GM21390 (cell line): ENCODE results near the gene UTF1.
"Not testable (repeated sequence)": the region's sequence is repeated elsewhere in the genome, so short reads cannot be mapped to it uniquely, and the experiment has no call there.

Experiments
- ATAC-seq: cut with Tn5 transposase; IDR thresholded peaks from one replicate; pipeline ENCODE4 v1.9.1; 2021; ENCODE audit not compliant: unreplicated experiment

Gene UTF1

DNA sequence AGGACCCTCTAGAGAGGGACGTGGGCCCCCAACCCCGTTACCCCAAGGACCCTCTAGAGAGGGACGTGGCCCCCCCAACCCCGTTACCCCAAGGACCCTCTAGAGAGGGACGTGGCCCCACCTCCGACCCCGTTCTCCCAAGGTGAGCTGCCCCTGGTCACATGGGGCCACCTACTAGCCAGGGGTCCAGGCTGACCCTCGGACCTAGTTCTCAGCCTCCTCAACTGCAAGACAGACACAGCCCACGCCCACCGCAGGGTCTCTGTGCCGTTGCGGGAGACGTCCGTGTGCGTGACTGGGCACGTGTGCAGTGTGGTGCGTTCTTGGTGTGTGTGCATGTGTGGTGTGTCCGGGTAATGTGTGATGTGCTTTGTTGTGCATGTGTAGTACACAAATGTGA is 21.6 kb upstream of the UTF1 start:
- ATAC-seq = no peak

DNA sequence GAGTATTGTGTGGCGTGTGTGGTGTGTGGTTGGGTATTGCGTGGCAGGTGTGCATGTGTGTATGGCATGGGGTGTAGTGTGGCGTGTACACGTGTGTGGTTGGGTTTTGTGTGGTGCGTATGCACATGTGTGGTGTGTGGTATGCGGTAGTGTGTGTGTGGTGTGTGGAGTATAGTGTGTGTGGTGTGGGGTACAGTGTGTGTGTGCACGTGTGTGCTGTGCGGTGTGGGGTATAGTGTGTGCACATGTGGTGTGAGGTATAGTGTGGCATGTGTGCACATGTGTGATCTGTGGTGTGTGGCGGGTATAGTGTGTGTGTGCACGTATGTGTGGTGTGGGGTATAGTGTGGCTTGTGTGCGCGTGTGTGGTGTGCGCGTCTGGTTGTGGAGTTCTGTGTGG is 20.9 kb upstream of the UTF1 start:
- no peak for ATAC-seq

DNA sequence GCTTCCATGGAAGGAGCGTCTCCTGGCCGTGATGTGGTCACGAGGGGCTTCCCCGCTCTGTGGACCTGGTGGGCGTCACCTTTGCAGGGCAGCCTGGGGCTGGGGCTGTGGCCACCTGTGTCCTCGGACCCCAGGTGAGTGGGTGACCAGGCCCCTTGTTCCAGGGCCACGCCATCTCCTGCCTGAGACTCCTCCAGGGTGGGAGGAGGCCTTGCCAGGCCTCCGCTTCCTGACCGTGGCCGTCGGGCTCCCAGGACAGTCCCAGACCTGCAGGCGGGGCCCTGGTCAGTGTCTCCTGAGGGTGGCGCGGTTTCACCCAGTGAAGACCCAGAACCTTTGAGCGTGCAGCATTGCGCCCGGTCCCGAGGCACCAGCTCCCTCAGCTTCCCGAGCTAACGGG is 20.4 kb upstream of the UTF1 start:
- ATAC-seq = no peak

DNA sequence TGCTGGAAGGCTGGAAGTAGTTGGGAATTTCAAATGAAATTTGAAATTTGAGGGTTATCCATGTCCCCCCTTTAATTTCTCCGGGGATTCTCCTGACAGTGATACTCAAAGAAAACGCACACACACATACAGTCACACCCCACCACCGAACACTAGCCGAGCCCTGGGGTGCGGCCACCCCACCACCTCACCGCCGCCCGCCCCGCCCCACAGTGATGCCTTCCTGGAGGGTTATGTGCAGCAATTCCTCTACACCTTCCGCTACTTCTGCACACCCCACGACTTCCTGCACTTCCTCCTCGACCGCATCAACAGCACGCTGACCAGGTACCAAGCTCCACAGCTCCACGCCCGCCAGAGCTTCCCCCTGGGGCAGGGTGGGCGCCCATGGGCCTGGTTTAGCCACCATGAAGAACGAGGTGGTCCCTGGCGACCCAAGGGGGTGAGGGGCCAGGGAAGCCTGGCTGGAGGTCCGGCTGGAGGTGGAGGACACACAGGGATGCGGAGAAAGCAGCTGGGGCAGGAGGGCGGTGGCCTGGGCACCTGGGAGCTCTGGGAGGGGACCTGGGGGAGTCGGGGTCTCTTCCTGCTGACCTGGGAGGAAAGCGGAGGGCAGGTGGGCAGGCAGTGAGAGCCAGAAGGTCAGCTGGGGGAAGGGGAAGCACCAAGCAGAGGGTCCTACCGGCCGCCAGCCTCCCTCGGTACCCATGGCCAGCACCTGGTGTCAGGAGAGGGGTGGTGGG is 19.4 kb upstream of the UTF1 start:
- no peak for ATAC-seq

DNA sequence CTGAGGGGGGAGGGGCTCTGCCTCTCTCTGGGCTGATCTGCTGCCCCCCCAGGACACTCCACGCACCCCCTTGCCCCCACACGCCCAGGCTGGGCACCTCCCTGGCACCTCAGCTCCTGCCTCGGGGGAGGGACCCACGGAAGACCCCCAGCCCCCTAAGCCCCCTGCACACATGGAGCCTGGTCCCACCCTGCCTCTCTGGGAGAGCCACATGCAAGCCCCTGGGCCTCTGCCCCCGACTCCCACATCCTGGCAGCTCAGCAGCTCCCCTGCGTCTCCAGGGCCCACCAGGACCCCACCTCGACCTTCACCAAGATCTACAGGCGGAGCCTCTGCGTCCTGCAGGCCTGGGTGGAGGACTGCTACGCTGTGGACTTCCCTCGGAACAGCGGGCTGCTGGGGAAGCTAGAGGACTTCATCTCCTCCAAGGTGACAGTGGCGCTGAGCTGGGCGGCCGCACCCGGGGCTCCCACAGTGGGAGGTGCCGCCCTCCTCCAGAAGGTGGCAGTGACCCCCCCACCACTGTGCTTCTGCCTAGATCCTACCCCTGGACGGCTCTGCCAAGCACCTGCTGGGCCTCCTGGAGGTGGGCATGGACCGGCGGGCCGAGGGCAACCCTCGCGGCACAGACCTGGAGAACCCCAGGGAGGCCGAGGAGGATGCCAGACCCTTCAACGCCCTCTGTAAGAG is 18.7 kb upstream of the UTF1 start:
- no peak for ATAC-seq

DNA sequence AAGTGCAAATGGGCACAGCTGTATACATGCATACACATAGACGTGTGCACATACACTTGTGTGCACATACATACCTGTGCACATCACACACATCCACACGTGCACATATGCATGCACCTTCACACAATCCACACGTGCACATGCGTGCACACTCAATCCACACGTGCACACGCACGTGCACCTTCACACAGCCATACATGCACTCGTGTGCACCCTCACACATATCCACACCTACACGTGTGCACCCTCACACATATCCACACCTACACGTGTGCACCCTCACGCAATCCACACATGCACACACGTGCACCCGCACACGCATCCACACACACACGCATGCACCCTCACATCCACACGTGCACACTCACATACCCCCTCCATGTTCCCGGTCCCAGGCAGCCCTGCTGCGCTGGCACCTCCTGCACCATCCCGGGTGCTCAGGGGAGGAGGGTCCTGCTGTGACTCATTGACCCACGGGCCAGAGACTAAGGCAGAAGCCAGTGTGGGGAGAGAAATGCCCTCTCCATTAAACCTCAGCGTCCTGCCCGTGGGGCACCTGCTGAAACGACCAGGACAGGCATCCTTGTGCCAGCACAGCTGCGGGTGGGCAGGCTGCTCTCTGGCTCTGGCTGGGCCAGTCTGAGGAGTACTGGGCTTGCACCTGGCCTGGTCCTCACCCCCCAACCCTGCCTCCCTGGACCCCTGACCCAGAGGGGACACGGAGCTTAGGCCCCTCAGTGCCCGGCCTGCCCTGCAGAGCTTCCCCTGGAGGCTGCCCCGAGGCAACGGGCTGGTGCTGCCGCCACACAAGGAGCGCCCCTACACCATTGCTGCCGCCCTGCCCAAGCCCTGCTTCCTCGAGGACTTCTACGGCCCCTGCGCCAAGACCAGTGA is 17.8 kb upstream of the UTF1 start:
- ATAC-seq = no peak

DNA sequence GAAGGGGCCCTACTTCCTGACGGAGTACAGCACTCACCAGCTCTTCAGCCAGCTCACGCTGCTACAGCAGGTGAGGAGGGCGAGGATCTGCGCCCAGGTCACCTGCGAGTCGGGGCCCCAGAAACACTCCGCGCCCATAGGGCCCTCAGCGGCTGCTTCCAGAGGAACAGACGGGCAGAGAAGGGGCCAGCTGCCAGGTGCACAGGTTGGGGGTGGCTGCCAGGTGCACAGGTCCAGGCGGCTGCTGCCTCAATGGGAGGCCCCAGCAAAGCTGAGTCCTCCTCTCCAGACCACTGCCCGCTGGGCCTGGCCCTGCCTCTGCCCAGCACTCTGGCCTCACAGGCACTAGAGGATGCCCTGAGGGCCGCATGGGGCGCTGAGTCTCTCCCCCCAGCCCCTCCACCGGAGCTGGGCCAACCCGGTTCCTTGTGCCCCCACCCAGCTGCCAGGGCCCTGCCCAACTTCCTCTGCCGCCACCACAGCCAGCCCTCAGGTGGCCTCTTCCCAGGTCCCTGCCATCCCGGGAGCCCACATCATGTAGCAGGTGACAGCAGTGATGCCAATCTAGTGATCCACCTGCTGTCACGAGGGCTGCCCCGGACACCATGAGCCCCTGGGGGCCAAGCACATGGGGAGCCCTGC is 17.0 kb upstream of the UTF1 start:
- no peak for ATAC-seq

DNA sequence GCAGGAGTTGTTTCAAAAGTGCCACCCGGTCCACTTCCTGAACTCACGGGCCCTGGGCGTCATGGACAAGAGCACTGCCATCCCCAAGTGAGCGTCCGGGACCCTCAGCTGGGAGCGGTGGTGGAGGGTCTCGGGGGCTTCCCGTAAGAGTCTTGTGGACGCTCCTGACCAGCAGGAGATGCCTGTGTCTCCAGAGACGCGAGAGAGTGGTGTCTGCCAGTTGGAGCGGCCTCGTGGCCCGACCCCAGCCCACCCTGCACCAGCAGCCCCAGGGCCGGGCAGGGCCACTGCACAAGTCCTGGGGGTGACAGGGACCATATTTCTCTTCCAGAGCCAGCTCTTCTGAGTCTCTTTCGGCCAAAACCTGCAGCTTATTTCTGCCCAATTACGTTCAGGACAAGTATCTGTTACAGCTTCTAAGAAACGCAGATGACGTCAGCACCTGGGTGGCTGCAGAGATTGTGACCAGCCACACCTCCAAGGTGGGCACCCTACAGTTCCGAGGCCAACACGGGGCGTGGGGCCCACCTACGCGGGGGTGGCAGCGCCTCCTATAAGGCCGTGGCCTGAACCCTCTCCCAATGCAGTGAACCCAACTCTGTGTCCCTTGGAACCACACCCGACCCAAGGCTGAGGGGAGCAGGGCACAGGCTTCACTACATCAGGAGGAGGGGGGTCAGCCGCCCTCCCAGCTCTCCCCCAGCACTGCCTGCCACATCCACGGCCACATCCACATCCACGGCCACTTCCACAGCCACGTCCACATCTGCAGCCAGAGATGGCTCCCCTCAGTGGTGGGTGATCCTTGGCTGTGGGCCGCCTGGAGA is 16.2 kb upstream of the UTF1 start:
- ATAC-seq = no peak

DNA sequence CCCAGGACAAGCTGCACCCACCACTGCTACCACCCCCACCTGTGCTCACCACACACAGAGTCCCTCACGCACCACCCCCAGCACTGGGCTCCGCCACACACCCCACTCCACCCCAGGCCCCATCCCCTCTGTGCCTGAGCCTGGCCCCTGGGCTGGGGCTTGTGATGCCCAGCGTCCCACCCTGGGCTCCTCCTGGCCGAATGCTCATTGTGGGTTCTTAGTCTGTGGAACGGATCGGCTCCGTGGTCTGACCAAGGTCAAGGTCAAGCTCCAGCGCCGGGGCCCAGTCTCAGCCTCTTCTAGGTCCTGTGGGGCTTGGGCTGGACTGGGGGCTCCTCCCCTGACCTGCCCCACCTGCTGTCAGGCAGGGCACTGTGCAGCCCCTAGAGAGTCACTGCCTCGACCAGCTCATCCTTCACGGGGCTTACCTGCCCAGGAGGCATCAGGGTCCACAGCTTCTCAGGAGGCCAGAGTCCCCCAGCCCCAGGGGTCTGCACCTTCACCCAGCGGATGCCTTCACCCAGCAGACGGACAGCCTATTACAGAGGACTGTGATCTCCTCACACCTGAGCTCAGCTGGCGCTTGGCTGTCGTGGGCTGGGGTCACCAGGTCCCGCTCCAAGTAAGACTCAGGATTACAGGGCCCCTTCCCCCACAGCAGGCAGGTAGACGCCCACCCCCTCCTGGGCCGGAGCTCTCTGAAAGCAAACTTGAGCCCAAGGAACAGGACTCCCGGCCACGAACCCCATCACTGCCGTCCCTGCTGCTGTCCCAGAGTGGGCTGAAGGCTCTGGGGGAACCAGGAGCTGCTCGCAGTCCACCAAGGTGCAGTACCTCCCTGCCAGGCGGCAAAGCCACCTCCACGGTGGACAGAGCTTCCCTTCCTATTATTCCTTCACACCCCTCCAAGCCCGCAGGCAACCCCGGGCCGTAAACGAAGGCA is 15.3 kb upstream of the UTF1 start:
- ATAC-seq = no peak

DNA sequence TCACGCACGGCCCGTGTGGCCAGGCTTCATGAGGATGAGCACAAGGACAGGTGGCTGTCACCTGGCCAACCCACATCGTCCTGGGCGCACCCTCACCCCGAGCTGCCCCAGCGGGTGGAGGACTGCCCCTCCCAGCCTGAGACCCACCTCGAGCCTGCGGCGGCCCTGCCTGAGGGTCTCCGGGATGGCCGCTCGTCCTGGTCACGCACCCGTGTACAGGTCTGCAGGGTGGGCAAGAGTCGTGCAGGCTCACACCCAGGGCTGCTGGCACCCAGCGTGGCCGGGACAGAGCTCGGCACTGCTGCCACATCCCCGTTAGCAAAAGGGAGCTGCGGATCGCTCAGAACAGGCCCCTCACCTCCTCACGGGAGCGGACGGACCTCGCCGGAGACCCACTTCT is 14.4 kb upstream of the UTF1 start:
- no peak for ATAC-seq

DNA sequence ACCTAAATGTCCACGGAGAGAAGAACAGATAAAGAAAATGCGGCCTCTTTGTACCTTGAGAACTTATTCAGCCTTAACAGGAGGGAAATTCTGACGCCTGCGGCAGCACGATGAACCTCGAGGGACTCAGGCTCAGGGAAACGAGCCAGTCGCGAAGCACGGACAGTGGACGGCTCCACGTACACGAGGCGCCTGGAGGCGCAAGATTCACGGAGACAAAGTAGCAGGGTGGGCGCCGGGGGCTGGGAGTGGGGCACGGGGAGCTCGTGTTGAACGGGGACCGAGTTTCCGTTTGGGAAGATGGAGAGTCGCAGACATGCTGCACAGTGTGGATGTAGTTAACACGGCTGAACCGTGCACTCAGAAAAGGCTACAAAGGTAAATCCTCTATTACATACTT is 13.2 kb upstream of the UTF1 start:
- ATAC-seq = no peak

DNA sequence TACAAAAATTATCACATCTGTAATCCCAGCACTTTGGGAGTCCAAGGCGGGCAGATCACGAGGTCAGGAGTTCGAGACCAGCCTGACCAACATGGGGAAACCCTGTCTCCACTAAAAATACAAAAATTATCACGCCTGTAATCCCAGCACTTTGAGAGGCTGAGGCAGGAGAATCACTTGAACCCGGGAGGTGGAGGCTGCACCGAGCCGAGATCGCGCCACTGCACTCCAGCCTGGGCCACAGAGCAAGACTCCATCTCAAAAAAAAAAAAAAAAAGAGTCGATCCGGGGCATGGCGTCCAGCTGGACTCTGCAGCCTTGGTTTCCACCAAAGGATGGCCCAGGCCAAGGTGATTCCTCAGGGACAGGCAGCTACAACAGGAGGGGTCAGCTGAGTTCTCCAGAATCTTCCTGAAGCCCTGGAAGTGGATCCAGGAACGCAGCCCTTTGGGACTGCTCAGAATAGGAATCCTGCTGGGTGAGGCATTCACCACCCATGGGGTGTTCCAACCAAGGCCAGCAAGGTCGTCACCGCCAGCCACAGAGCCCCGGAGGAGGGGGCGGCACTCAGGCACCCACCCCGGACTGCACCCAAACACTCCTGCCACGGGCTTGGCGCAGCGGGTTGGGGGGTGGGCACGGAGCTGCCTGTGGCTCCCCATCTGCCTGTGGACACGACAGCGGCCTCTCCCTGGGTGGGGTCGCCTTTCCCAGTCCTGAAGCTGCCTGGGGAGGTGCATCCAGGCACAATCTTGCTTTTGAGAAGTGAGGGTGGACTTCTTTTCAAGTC is 12.0 kb upstream of the UTF1 start:
- ATAC-seq = no peak

DNA sequence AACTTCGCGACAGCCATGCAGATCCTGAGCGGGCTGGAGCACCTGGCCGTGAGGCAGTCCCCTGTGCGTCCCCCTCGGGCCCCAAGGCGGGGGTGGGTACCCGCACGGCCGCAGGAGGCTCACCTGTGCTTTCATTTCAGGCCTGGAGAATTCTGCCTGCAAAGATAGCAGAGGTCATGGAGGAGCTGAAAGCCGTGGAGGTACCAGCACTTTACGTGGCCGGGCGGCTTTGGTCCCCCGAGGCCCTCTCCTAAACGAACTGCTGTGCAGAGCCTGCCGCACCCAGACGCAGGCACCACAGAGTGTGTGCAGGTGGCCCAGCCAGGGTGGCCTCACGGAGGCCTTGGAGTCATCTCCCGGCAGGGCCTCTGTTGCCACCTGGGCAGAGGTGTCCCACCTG is 11.1 kb upstream of the UTF1 start:
- ATAC-seq = no peak

DNA sequence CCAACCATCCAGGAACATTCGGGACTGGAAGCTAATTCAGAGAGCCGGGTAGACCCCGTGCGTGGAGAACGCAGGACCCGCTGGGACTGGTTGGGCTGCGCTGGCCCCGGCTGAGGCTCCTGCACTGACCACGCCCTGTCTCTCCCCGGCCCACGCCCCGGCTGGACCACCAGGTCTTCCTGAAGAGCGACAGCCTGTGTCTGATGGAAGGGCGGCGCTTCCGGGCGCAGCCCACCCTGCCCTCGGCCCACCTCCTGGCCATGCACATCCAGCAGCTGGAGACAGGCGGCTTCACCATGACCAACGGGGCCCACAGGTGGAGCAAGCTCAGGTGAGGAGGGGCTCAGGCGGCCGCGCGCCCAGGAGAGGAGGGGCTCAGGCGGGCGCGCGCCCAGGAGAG is 10.2 kb upstream of the UTF1 start:
- ATAC-seq = no peak

DNA sequence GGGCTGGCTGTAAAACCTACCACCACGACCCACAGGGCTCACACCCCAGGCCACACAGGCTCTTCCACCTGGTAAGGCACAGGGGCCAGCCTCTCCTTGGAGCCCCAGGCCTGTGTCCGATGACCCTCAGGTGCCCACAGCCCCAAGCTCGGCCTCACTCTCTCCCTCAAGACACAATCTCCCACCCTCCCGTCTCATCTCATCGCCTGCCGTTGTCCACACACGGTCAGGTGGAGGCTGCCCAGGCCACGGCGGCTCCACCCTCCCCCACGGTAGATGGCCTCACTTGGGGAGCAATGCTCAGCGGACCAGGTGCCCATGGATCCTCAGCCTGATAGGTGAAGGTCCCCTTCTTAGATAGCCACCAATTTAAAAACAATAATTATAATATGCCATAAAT is 8.7 kb upstream of the UTF1 start:
- ATAC-seq = no peak

DNA sequence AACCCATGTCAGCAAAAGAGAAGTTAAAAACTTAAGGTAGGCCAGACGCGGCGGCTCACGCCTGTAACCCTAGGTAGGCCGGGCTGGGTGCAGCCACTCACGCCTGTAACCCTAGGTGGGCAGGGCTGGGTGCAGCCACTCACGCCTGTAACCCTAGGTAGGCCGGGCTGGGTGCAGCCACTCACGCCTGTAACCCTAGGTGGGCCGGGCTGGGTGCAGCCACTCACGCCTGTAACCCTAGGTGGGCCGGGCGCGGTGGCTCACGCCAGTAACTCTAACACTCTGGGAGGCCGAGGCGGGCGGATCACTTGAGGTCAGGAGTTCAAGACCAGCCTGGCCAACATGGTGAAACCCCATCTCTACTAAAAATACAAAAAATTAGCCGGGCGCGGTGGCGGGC is 8.3 kb upstream of the UTF1 start:
- ATAC-seq = not testable (repeated sequence)

DNA sequence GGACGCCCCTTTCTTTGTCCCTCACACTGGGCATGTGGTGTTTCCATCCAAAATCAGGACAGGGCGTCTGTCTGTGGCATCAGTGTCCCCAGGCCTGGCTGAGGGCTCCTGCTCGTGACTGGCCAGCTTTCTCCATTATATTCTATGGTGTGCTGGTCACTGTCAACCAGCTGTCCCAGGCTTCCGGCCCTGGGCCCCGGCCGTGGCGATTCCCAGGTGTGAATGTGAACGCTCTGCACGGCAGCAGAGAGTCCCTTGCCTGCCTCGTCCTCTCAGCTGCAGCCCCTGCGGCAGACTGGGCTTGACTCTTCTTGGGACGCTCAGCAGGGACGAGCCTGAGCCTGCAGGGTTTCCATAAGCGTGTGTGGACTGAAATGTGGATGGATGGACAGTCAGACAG is 5.9 kb upstream of the UTF1 start:
- no peak for ATAC-seq

DNA sequence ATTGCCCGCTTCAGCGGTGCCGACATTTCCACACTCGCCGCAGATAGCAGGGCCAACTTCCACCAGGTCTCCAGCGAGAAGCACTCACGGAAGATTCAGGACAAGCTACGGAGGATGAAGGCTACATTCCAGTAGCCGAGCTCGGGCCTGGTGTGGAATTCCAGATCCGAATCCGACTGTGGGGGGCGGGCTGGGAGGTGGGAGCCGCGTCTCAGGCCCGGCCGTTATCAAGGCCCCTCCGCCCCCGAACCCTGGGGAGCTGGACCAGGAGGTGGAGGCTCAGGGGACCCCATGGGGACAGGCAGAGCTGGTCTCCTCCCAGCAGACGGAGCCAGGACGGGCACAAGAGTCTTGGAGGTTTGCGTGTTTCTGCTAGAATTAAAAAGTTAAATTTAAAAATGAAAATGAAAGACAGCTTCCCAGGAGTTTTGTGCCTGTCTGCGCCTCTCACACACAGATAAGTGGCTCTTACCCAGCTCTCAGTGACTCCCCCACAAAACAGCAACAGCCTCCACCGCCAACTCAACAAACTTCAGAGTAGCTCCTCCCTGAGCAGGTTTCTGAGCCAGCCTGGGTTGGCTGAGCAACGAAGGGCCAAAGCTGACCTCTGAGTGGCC is 5.2 kb upstream of the UTF1 start:
- no peak for ATAC-seq
